Fibroblast of the aortic adventitia (primary cell): ENCODE measurements around the gene CCDC142. TPM values are rescaled to one million over a fixed set of nuclear protein-coding genes. Genes with fewer than 3 reads are reported as not detected.

ENCODE experiments used
- DNase-seq: peaks from one replicate; pipeline ENCODE4 v3.0.0-alpha.2; 2010; ENCODE audit warnings: low read depth
- H3K4me3 ChIP-seq: 2 replicates; pipeline ENCODE4 v1.5.1; 2011; ENCODE audit warnings: low read depth, mild to moderate bottlenecking, control low read depth, low read length, moderate library complexity
- total RNA-seq: library from RNA; depleted of rRNA; stranded (reverse); fragments of >200 nt; gene quantifications from 2 replicates; pipeline ENCODE4 v1.2.3, GENCODE V29; 2012; ENCODE audit warnings: low replicate concordance
- TF ChIP-seq, protein P1 (sequence below): IDR thresholded peaks from 2 replicates; pipeline ENCODE4 v1.5.1; 2011; ENCODE audit warnings: mild to moderate bottlenecking, low read length, control low read depth, inconsistent platforms; ENCODE audit not compliant: insufficient read depth

CCDC142 gene
- total RNA-seq, 1 donor, result 27.7 TPM

DNA sequence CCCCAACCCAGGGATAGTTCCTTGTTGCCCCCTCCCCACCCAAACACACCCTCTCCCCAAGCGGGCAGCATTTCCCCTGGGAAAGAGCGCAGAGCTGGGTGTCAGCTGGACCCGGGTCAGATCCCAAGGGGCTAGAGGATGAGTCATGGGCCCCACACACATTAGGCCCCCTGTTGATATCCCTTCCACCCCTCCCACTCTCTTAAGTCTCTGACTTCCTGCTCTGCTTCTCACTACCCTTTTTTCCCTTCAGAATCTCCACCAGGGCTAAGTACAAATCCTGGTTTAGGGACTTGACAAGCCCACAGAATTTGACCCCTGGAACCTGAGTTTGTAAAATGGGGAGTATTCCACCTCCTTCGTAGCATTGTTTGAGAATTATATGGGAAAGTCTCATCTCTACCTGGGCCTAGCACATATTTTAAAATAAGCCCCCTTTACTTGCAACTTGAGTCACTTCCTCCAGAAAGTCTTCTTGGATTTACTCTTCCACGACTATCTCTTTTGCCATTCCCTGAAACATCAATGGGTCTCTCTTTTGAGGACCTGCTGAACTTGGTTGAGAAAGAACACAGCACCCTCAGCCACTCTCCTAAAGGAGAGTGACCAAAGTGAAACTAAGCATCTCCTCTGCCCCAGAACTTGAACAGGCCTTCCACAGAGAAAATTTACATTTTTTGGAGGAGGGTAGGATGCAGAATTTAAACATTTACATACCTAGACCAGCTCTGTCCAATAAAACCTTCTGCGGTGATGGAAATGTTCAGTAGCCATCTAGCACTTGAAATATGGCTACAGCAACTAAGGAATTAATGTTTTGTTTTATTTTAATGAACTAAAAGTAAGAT lies 45.7 kb downstream of the CCDC142 start:
- no peak for DNase-seq
- TF ChIP-seq, protein P1, sequence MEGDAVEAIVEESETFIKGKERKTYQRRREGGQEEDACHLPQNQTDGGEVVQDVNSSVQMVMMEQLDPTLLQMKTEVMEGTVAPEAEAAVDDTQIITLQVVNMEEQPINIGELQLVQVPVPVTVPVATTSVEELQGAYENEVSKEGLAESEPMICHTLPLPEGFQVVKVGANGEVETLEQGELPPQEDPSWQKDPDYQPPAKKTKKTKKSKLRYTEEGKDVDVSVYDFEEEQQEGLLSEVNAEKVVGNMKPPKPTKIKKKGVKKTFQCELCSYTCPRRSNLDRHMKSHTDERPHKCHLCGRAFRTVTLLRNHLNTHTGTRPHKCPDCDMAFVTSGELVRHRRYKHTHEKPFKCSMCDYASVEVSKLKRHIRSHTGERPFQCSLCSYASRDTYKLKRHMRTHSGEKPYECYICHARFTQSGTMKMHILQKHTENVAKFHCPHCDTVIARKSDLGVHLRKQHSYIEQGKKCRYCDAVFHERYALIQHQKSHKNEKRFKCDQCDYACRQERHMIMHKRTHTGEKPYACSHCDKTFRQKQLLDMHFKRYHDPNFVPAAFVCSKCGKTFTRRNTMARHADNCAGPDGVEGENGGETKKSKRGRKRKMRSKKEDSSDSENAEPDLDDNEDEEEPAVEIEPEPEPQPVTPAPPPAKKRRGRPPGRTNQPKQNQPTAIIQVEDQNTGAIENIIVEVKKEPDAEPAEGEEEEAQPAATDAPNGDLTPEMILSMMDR, result no peak

DNA sequence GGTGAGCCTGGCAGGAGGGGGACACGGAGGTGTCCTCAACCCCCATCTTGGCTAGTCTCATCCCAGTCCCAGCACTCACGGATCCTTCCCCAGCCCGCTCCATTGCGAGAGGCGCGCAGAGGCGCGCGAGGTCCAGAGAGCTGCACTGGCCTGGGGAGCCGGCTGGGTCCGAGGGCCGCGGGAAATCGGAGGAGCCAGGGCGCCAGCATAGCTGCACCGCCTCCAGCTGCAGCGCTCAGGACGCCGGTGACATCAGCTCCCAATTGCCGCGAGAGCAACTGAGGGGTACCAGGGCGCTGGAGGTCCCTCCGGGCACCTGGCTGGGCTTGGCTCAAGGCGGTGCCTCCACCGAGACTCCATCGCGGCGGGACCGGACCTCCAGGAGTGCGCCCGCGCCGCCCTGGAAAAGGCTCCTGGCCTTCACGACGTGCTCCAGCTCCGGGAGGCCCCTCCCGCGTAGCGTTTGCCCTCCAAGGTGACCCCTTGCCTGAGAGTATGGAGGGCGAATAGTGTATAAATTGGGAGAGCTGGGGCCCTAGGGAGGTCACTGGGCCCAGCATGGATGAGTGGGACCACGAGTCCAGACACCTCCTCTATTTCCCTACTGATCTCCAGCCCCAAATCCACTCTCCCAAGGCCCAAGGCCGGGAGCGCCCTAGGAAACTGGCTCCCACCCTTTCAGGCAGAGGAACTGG lies 46.5 kb downstream of the CCDC142 start:
- H3K4me3 ChIP-seq, result no peak overlapping the region
- TF ChIP-seq, protein P1, result no peak
- no peak for DNase-seq

More for the DNA sequence above, 45.7 kb downstream of the CCDC142 start:
- no peak overlapping the region for H3K4me3 ChIP-seq

DNA sequence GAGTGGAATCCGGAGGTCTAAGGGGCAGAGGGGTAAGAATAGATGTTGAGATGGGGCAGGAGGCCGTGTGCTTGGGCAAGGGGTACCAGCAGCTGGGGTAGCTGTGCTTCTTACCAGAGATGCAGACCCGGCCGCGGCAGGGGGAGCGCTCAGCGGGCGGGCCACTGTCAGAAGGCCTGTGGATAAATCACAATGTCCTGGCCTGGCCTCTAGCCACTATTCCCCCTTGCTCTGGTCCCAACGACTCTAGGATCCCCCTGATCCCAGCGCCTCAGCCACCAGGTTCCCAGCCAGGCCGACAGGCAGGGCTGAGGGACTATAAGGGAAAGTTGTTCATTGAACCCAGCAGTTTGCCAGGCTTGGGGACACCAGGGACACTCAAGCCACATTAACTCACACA lies 52.3 kb downstream of the CCDC142 start:
- TF ChIP-seq, protein P1, result no peak
- no peak for DNase-seq

DNA sequence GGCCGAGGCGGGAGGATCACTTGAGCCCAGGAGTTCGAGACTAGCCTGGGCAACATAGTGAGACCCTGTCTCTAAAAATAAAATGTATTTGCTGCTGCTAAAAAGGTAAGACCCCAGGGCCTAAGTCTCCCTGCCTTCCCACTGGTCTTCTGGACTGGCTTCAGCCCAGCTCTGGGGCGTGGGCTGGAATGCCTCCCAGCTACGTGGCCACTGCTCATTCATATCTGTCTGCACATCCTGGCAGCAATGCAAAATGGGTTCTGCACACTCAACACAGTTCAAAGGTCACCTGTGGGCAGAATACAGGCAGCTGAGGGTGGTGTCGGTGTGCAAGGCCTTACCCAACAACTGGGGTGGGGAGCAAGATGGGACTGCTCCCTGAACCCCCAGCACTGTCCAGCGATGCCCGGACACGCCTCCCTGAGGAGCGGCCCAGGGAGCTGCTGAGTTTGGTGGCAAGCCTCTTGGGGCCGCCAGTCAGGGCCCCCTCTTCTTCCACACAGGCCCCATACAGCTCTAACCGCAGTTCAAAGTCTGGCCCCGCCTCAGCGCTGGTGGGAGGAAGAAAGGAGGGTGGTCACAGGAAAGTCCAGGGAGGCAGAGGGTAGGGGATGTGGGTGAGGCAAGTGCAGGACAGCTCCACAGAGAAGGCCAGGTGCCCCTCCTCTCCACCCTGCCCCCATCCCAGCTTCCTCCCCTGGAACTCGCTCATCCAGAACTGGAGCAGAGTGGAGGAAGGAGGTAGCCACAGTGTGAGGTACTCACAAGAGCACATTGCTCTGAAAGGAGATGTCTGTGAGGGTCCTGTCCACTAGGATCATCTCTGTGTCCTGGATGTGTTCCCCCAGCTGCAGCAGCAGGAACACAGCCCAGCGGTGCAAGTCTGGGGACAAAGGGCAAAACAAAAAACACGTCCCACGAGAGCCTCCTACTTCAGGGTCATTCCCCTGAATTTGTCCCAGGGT lies 53.0 kb downstream of the CCDC142 start:
- DNase-seq, result no peak
- TF ChIP-seq, protein P1, result no peak
- no peak overlapping the region for H3K4me3 ChIP-seq

More for the DNA sequence above, 52.3 kb downstream of the CCDC142 start:
- no peak overlapping the region for H3K4me3 ChIP-seq

DNA sequence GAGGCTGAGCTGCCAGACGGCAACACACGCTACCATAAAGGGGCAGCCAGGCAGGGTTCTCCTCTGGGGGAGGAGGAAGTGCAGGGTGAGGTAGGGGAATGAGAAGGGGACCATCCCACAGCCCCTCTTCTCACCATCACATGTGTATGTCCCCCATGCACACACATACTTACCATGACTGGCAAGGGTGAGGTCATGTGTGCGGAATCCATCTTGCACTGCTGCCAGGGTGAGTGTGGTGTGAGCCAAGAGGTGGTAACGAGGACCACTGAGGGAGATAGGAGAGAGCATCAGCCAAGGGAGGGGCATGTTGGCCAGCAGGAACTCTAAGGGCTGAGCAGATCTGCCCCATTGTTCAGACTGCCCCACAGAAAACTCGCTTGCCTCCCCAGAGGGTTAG lies 54.1 kb downstream of the CCDC142 start:
- no peak for DNase-seq
- TF ChIP-seq, protein P1, result no peak

DNA sequence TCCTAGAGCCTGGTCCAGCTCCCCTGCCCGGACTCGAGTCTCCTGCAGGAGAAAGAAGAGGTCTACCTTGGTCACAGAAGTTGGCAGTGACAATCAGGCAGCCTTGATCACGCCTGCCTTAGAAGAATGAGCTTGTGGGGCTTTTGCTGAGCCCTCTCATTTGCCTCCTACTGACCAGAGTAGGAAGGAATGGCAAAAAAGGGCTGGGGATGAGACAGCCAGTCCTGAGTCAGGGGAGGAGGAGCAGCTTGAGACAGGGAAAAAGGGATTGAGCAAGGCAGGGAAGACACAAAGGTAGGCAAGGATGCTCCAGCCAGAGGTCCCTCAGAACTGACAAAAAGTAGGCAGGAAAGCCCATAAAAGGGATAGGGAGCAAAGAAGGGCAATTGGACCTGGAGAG lies 55.2 kb downstream of the CCDC142 start:
- TF ChIP-seq, protein P1, result no peak
- DNase-seq, result no peak
- H3K4me3 ChIP-seq, result no peak overlapping the region

More for the DNA sequence above, 54.1 kb downstream of the CCDC142 start:
- no peak overlapping the region for H3K4me3 ChIP-seq
